Rectal smooth muscle tissue (tissue), 1 donor: Measurements from ENCODE around the gene STC2.

Source experiments
- H3K27ac ChIP-seq: one replicate; pipeline ENCODE4 v1.7.0; 2013; ENCODE audit warnings: low read depth, low read length, inconsistent platforms
- H3K27me3 ChIP-seq: one replicate; pipeline ENCODE4 v1.7.0; 2013; ENCODE audit warnings: low read length; ENCODE audit not compliant: control insufficient read depth, insufficient read depth
- H3K36me3 ChIP-seq: one replicate; pipeline ENCODE4 v1.7.0; 2013; ENCODE audit warnings: low read length; ENCODE audit not compliant: control insufficient read depth, insufficient read depth
- H3K4me1 ChIP-seq: one replicate; pipeline ENCODE4 v1.7.0; 2013; ENCODE audit warnings: low read length; ENCODE audit not compliant: control insufficient read depth, insufficient read depth
- H3K4me3 ChIP-seq: one replicate; pipeline ENCODE4 v1.7.0; 2013; ENCODE audit warnings: low read length
- H3K9ac ChIP-seq: one replicate; pipeline ENCODE4 v1.7.0; 2013; ENCODE audit warnings: low read length

STC2 gene

DNA sequence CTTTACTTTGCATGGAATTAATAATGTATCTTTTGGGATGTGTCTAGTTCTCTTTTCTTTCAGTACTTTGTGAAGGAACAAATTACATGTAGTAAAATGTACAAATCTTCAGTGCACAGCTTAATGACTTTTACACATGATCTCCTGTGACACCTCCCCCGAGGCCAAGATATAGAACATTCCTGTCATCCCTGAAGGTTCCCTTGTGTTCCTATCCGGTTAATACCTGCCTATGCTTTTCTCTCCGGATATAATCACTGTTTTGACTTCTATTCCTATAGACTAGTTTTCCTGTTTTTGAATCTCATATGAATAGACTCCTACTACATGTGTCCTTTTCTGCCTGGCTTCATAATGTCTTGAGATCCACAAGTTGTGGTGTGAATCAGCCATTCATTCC lies 21.5 kb downstream of the STC2 start:
- no peaks in the 10 kb centered on the region for H3K36me3 ChIP-seq
- peaks cover 17% of the 10 kb centered on the region for H3K4me1 ChIP-seq
- no peak overlapping the region for H3K9ac ChIP-seq
- H3K4me3 ChIP-seq: no peak overlapping the region
- no peak overlapping the region for H3K27ac ChIP-seq
- no peaks in the 10 kb centered on the region for H3K27me3 ChIP-seq

DNA sequence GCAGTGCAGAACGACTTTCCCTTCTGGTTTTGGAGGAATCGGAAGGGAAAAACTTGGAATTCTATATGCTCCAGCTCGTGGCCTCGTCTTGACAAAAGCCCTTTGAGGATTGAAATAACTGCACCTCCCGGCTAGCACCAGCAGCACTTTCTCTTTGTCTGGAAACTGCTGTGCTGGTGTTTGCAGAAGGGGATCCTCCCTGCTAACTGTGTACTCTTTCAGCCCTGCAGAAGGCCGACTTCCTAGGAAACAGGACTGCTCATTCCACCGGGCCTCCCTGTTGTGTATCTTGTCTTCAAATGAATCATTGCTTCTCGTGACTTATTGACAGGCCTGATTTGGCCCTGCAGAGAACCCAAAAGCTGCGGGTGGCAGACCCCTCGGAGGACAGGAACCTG lies 23.6 kb downstream of the STC2 start:
- Histone ChIP-seq H3K36me3 (no peaks in the 10 kb centered on the region), H3K4me1 (no peaks in the 10 kb centered on the region), H3K9ac (no peak overlapping the region), H3K27me3 (peaks cover 4% of the 10 kb centered on the region), H3K4me3 (no peak overlapping the region), H3K27ac (no peak overlapping the region)

DNA sequence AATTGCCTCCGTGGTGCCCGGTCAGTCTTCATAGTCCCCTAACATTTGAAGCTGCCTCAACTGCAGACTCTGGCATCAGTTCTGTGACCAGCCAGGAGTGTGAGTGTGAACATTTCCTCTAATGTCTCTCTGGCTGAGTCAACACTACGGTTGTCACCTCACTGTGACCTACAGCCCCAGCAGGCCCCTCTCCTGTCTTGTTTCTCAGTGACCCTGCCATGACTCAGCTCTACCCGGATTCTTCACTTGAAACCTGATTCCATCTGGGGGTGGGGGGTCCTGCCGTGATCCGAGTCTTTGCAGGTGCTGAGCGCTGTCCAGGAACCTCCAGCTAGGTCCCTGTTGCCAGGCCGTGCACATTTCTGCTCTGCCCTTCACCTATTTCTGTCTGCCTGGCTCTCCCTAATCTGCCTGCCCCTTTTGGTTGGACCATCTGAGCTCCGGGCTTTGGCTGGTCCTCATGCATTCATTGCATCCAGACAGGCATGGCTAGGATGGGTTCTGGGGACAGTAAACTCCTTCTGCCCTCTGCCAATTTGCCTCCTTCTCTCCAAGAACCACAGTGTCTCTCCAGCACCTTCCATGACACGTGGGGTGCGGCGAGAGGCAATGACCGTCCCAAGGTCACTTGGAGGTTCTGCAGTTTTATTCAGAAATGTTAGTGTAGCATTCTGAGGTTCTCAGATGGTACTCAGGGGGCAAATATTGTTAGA lies 24.2 kb downstream of the STC2 start:
- Histone ChIP-seq H3K9ac (no peak overlapping the region), H3K27me3 (peaks cover 4% of the 10 kb centered on the region), H3K36me3 (no peaks in the 10 kb centered on the region), H3K27ac (no peak overlapping the region), H3K4me3 (no peak overlapping the region), H3K4me1 (no peaks in the 10 kb centered on the region)

DNA sequence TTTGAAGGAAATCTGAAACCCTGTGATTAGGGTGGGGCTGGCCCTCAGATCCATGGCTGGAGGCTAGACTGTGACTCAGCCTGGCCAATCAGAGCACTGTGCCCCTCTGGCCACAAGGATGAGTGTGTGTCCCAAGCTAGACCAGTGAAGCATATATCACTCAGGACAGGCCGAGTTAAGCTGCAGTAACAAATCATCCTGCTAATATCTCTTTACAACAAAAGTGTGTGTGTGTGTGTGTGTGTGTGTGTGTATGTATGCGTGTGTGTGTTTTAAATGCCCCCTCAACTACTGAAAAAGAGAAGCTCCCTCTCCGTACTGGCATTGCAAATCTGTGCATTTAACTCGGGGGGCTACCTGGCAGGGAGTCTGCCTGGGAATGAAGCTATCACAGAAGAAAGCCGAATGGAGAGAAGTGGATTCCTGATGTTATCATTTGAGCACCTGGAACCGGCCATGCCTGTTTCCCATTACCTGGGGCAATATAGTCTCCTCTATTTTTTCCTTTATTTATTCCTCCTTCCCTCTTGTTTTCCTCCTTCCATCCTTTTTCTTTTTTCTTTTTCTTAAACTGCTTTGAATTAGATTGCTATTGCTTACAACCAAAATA lies 25.6 kb downstream of the STC2 start:
- Histone ChIP-seq H3K27ac (no peak overlapping the region), H3K9ac (no peak overlapping the region), H3K4me1 (no peaks in the 10 kb centered on the region), H3K27me3 (peaks cover 4% of the 10 kb centered on the region), H3K4me3 (no peak overlapping the region), H3K36me3 (no peaks in the 10 kb centered on the region)

DNA sequence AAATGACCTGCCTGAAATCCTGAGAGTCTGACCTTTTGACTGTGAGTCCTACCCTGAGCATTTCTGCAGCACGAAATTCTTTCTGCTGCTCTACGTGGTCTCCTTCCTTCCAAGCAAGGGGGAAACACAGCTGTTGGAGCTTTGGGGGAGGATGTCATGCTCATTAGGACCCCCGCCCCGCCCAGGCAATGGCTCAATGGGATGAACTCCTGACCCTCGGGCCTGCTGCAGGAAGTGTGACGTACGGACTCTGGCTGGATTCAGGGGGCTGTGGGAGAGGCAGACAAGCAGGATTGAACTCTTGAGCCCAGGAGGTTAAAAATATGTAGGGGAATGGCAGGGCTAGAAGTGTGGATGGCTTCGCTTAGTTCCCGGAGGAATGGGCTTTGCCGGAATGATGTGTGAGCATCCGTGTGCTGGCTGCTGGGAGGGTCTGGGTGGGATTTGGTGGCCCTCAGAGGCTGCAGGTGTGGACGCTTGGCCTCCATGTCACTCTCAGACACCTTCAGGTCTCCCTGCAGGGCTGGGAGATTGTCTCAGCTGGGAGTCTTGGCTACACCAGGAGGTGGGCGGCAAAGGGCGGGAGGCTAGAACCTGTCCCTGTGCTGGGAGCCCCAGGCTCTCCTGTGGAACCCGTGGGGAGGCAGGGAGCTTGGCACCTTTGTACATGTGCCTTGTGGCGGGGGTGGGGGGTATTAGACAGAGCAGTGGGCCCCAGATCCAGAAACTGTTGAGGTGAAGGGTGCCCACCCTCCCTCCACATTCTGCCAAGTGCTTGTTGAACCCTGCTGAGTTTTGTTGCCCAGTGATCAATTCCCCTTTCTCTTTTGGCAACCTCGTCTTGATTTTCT lies 26.3 kb downstream of the STC2 start:
- Histone ChIP-seq H3K27ac (no peak overlapping the region), H3K36me3 (no peaks in the 10 kb centered on the region), H3K4me3 (no peak overlapping the region), H3K27me3 (peaks cover 4% of the 10 kb centered on the region), H3K4me1 (no peaks in the 10 kb centered on the region), H3K9ac (no peak overlapping the region)

DNA sequence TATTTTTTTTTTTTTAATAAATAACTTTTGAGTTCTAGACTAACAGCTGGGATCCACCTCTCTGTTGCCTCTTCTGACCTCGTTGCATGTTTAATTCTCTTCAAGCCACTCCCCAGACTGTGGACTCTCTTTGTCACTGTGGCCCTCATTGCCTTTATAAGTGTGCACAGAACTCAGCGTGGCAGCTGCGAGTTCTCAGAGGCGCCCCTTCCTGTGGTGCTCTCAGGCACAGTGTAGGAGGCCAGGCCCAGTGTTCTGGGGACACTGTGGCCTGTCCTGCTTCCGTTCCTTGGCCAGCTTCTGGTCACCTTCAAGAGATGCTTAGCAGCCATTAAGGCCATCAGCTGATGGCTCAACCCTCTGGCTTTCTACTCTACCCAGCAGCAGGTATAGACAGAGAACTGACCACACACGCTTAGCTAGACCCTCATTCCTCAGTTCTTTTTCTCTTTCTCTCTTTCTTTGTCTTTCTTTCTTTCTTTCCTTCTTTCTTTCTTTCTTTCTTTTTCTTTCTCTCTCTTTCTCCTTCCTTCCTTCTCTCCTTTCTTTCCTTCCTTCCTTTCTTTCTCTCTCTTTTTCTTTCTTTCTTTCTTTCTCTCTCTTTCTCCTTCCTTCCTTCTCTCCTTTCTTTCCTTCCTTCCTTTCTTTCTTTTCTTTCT lies 27.7 kb downstream of the STC2 start:
- Histone ChIP-seq H3K27ac (no peak overlapping the region), H3K36me3 (no peaks in the 10 kb centered on the region), H3K4me1 (no peaks in the 10 kb centered on the region), H3K9ac (no peak overlapping the region), H3K27me3 (peaks cover 4% of the 10 kb centered on the region), H3K4me3 (no peak overlapping the region)

DNA sequence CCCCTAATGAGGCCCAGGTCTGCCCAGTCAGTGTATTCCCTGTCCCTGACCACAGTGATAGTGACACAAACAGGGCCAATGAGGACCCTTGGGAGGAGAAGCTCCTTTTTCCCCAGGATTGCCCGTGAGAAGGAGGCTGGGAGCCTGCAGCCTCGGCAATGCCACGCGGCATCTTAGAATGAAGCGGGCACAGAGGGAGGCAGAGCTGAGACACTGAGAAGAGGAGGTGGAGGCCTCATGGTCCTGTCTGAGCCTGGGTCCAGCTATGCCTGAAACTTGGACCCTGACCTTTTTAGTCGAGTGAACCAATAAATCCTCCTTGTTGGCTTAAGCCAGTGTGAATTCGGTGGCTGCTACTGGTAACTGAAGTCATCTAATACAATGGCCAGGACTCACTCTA lies 28.4 kb downstream of the STC2 start:
- H3K9ac ChIP-seq: no peak overlapping the region
- no peak overlapping the region for H3K4me3 ChIP-seq
- no peak overlapping the region for H3K27ac ChIP-seq
- H3K4me1 ChIP-seq: no peaks in the 10 kb centered on the region
- no peaks in the 10 kb centered on the region for H3K36me3 ChIP-seq
- peaks cover 4% of the 10 kb centered on the region for H3K27me3 ChIP-seq

DNA sequence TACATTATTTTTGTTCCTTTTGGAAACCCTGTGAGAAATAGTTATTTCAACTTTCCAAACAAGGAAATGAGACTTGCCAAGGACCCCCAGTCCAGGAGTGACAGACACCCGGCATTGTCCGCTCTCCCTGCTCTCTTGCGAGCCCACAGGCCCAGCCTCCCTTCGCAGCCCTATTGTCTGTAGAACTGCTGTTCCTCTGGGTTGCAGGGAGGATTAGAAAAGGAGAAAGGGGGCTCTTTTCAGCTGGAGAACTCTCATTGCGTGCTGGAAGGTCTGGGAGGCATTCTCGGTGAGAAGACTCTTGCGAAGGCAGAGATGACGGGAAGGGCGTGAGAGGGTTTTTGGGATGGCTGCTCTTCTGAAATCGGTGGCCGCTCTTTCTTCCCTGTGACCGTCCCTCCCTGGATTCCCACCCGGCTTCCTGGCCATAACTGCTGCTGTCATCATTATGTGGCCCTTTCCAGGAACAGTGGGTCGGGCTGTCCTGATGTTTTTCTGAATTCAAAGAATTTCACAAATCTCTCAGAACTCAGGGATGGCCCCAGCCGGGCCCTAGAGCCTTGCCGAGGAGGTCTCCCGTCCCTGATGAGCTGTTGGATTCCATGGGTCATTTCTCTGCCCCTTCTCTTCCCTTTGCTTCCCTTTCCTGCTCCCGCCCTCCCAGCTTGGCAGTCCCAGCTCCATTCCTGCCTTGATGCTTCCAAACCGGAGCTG lies 29.8 kb downstream of the STC2 start:
- Histone ChIP-seq H3K27ac (no peak overlapping the region), H3K9ac (no peak overlapping the region), H3K36me3 (no peaks in the 10 kb centered on the region)

DNA sequence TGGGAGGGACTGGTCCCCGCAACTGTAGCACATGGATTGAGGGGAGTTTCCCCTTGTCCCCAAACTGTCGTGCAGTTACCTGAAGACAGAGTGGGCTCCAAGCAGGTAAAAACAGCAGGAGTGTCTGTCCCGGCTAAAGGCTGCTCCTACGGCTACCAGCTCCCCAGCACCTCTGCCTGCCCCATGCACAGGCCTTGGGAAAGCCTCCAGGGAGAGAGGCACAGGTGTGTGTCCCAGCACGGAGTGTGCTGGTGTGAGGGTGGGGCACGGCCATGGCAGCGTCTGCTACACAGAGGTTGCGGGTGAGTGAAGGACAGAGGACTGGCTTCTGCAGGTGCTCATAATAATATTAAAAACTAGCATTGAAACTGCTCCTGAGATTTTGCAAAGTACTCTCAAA lies 30.4 kb downstream of the STC2 start:
- Histone ChIP-seq H3K27ac (no peak overlapping the region), H3K4me3 (no peak overlapping the region), H3K4me1 (no peaks in the 10 kb centered on the region), H3K9ac (no peak overlapping the region), H3K36me3 (no peaks in the 10 kb centered on the region), H3K27me3 (peaks cover 4% of the 10 kb centered on the region)

More for the DNA sequence above, 29.8 kb downstream of the STC2 start:
- peaks cover 4% of the 10 kb centered on the region for H3K27me3 ChIP-seq
- H3K4me1 ChIP-seq: no peaks in the 10 kb centered on the region
- H3K4me3 ChIP-seq: no peak overlapping the region

DNA sequence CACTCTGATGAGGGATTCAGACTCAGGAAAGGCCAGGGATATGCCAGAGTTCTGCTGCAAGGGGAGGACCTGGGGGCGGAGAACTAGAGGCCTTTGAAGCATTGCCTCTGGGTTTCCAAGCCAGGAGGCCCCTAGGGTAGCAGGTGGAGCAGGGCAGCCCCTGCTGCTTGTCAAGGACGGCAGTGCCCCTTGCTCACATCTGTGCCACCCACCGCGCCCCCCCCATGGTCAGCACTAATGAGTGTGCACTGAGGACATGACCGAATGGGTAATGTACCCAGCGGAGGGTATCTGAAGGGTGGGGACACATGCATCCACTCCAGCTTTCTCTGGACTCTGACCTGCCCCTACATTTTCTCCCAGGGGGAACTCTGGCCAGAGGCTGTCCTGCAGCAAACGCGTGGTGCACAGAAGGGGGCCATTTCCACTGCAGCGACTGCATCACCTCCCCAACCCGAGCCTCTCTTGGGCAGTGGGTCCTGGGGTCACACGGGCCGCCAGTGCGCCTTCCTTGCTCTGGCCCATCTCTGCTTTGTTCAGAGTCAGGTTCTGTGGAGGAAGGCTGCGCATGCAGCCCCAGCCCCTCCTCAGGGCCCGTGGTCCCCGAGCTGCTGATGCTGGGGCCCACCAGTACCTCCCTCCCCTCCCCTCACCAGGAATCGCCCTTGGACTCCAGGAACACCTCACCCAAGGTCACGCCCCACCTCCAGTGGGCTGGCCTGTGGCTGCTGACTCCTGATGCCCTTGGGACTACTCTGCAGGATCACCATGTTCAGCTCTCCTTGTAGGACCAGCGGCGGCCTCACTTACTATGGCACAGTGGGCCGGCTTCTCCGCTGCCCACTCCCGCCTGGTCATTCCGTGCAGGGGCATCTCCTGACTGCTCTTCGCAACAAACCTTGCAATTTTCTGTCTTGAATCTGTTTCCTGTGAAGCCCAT lies 31.2 kb downstream of the STC2 start:
- Histone ChIP-seq H3K4me1 (no peaks in the 10 kb centered on the region), H3K36me3 (no peaks in the 10 kb centered on the region), H3K27ac (no peak overlapping the region), H3K4me3 (no peak overlapping the region), H3K27me3 (peaks cover 4% of the 10 kb centered on the region), H3K9ac (no peak overlapping the region)

DNA sequence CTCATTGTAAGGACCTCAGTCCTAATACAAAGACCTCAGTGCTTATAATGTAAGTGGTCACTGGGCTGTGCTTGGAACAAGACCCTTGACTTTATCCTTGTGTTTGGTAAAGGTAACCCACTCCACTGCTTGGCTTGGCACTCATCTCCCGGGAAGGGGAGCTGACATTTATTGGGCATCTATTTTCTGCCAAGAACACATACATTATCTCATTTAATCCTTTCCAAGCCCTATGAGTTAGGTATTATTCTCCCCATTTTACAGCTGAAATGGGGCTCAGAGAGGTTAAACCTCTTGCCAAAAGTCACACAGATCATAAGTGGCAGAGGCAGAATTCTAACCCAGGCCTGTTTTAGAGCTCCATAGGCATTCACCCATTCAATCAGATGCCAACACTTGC lies 32.4 kb downstream of the STC2 start:
- H3K27me3 ChIP-seq: peaks cover 4% of the 10 kb centered on the region
- no peaks in the 10 kb centered on the region for H3K36me3 ChIP-seq
- no peak overlapping the region for H3K27ac ChIP-seq
- H3K4me1 ChIP-seq: no peaks in the 10 kb centered on the region
- H3K4me3 ChIP-seq: no peak overlapping the region
- H3K9ac ChIP-seq: no peak overlapping the region
